ENCODE data around the gene GNAT3.

Gene GNAT3

GRCh38 chr7:80460857-80461256 is 51.0 kb downstream of the GNAT3 start:
- ATAC-seq, result no peak

GRCh38 chr7:80459776-80460510 is 51.9 kb downstream of the GNAT3 start:
- ATAC-seq, result no peak

- no peak for ATAC-seq
These were observed 52.8 kb downstream of the GNAT3 start for GRCh38 chr7:80458822-80459725.

GRCh38 chr7:80453699-80454340 is 58.0 kb downstream of the GNAT3 start:
- ATAC-seq, result no peak

GRCh38 chr7:80450621-80451308 is 61.1 kb downstream of the GNAT3 start:
- no peak for ATAC-seq

GRCh38 chr7:80449836-80450235 is 62.0 kb downstream of the GNAT3 start:
- ATAC-seq, result no peak

GRCh38 chr7:80445351-80445750 is 66.5 kb downstream of the GNAT3 start:
- ATAC-seq, result no peak

- ATAC-seq, result no peak
These were observed 67.1 kb downstream of the GNAT3 start for GRCh38 chr7:80444811-80445210.

- ATAC-seq, result no peak
These were observed 68.5 kb downstream of the GNAT3 start for GRCh38 chr7:80443325-80443724.

- ATAC-seq, result no peak
These were observed 71.0 kb downstream of the GNAT3 start for GRCh38 chr7:80440883-80441282.

- ATAC-seq, result no peak
These were observed 71.7 kb downstream of the GNAT3 start for GRCh38 chr7:80439894-80440821.

GRCh38 chr7:80435521-80435920 is 76.3 kb downstream of the GNAT3 start:
- no peak for ATAC-seq

- ATAC-seq, result no peak
These were observed 77.8 kb downstream of the GNAT3 start for GRCh38 chr7:80434047-80434446.

GRCh38 chr7:80432166-80432565 is 79.7 kb downstream of the GNAT3 start:
- no peak for ATAC-seq

- ATAC-seq, result no peak
These were observed 82.7 kb downstream of the GNAT3 start for GRCh38 chr7:80429181-80429580.

GRCh38 chr7:80428161-80429054 is 83.5 kb downstream of the GNAT3 start:
- ATAC-seq, result no peak

GRCh38 chr7:80427218-80427617 is 84.6 kb downstream of the GNAT3 start:
- no peak for ATAC-seq

- no peak for ATAC-seq
These were observed 91.0 kb downstream of the GNAT3 start for GRCh38 chr7:80420876-80421275.

- ATAC-seq, result no peak
These were observed 94.6 kb downstream of the GNAT3 start for GRCh38 chr7:80417211-80417793.

GRCh38 chr7:80415522-80415921 is 96.3 kb downstream of the GNAT3 start:
- no peak for ATAC-seq
